HG02798 (cell line): Measurements from ENCODE around the gene MAGEH1.

ENCODE experiments used
- ATAC-seq: cut with Tn5 transposase; IDR thresholded peaks from one replicate; pipeline ENCODE4 v1.9.1; 2021; ENCODE audit warnings: mild to moderate bottlenecking; ENCODE audit not compliant: unreplicated experiment, poor library complexity

Gene MAGEH1

GRCh38 chrX:55489314-55490009 lies 37.5 kb downstream of the MAGEH1 start, which contains the start of gene USP51:
TSS of gene USP51 (minus strand) at chrX:55489848. CDS start at chrX:55488939, 909 bp downstream.
- ATAC-seq = peak; percentile 58

DNA sequence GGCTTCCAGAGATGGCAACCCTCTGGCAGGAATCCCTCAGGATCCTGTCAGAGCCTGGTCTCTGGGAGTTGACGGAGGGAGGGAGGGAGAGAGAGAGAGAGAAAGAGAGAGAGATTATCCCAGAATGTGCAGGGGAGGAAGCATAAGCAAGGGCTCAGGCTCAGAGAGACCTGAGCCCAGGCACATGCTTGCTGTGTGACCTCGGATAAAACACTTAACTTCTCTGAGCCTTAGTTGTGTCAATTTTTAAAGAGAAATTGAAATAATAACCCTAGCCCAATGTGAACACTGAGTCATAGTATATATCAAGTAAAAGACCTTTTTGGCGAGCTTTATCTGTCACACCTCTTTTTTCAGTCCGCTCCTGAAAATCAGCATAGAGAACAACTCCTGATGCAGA lies 38.2 kb downstream of the MAGEH1 start:
- ATAC-seq = no peak

- no peak for ATAC-seq
Measured at GRCh38 chrX:55490974-55491373, 39.0 kb downstream of the MAGEH1 start.
